Activated CD8-positive, alpha-beta T cell treated with anti-CD3 and anti-CD28 coated beads for 36 hours (primary cell): Measurements from ENCODE around the gene COA1. TPM values are rescaled to one million over a fixed set of nuclear protein-coding genes. Genes with fewer than 3 reads are reported as not detected.

ENCODE experiments used
- ATAC-seq: fragments of 200-7000 bp; cut with Tn5 transposase; one replicate; pipeline ENCODE4 v1.10.0; 2021; ENCODE audit warnings: mild to moderate bottlenecking, moderate library complexity
- CTCF ChIA-PET: fragments of 350-600 bp; sonication (Branson Sonifier 250); formaldehyde crosslinking; loops from one replicate; lab custom pipeline; 2021; ENCODE audit warnings: antibody characterized with exemption; lab: Charles Lee
- POLR2A ChIA-PET: fragments of 350-600 bp; sonication (Branson Sonifier 250); formaldehyde crosslinking; loops from one replicate; lab custom pipeline; 2021; ENCODE audit warnings: antibody characterized with exemption; lab: Charles Lee
- DNase-seq: peaks from one replicate; pipeline ENCODE4 v3.0.0-alpha.2; 2020
- H3K27ac Mint-ChIP-seq: one replicate; pipeline ENCODE4 v1.8.0; 2021; ENCODE audit warnings: mild to moderate bottlenecking, mixed read lengths
- H3K27me3 Mint-ChIP-seq: one replicate; pipeline ENCODE4 v1.8.0; 2021; ENCODE audit warnings: mixed read lengths
- H3K36me3 Mint-ChIP-seq: one replicate; pipeline ENCODE4 v1.8.0; 2021; ENCODE audit warnings: low read depth, mixed read lengths
- H3K4me1 Mint-ChIP-seq: one replicate; pipeline ENCODE4 v1.8.0; 2021; ENCODE audit warnings: low read depth, mixed read lengths
- H3K4me3 Mint-ChIP-seq: one replicate; pipeline ENCODE4 v1.8.0; 2021; ENCODE audit warnings: mild to moderate bottlenecking, moderate library complexity, mixed read lengths
- H3K9me3 Mint-ChIP-seq: one replicate; pipeline ENCODE4 v1.8.0; 2021; ENCODE audit warnings: mixed read lengths
- intact Hi-C: fragments of 100-400 bp; cut with micrococcal nuclease; formaldehyde crosslinking; loops from one replicate; pipeline ENCODE4 v1.10.0; 2022
- total RNA-seq, 2 experiments: library from RNA; stranded (reverse); gene quantifications; one replicate each; pipeline ENCODE4 v1.2.3, GENCODE V29; 2021
- TF ChIP-seq, protein P1 (sequence below): fragments of 200-600 bp; IDR thresholded peaks from one replicate; pipeline ENCODE4 v1.8.0; 2022; ENCODE audit warnings: antibody characterized with exemption, mild to moderate bottlenecking

The COA1 gene
- total RNA-seq, 2 experiments from 2014 or later: 78.8 to 85.6 TPM

- no peak overlapping the region for H3K4me3 Mint-ChIP-seq
- POLR2A ChIA-PET: interaction anchor here (1.2 to 1.9 kb wide), 6 partner anchors 22 to 34 kb away, joined by 3 to 10 read pairs (median 4); partner anchors contain the start of gene STK17A
- no peak for ATAC-seq
- CTCF ChIA-PET: interaction anchor here (1.1 to 12.0 kb wide), 3 partner anchors 16 to 82 kb away, joined by 5 to 123 read pairs (median 50); partner anchors contain the start of gene STK17A
- DNase-seq: no peak
- intact Hi-C loops: no loop called here
- no peak overlapping the region for H3K27ac Mint-ChIP-seq
- H3K4me1 Mint-ChIP-seq: peaks cover 51% of the 10 kb centered on the region
- H3K9me3 Mint-ChIP-seq: no peaks in the 10 kb centered on the region
- H3K36me3 Mint-ChIP-seq: peaks cover 45% of the 10 kb centered on the region
- H3K27me3 Mint-ChIP-seq: no peaks in the 10 kb centered on the region
- TF ChIP-seq, protein P1, sequence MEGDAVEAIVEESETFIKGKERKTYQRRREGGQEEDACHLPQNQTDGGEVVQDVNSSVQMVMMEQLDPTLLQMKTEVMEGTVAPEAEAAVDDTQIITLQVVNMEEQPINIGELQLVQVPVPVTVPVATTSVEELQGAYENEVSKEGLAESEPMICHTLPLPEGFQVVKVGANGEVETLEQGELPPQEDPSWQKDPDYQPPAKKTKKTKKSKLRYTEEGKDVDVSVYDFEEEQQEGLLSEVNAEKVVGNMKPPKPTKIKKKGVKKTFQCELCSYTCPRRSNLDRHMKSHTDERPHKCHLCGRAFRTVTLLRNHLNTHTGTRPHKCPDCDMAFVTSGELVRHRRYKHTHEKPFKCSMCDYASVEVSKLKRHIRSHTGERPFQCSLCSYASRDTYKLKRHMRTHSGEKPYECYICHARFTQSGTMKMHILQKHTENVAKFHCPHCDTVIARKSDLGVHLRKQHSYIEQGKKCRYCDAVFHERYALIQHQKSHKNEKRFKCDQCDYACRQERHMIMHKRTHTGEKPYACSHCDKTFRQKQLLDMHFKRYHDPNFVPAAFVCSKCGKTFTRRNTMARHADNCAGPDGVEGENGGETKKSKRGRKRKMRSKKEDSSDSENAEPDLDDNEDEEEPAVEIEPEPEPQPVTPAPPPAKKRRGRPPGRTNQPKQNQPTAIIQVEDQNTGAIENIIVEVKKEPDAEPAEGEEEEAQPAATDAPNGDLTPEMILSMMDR: no peak
These were observed 112.3 kb downstream of the COA1 start for GRCh38 chr7:43616977-43617376.

DNA sequence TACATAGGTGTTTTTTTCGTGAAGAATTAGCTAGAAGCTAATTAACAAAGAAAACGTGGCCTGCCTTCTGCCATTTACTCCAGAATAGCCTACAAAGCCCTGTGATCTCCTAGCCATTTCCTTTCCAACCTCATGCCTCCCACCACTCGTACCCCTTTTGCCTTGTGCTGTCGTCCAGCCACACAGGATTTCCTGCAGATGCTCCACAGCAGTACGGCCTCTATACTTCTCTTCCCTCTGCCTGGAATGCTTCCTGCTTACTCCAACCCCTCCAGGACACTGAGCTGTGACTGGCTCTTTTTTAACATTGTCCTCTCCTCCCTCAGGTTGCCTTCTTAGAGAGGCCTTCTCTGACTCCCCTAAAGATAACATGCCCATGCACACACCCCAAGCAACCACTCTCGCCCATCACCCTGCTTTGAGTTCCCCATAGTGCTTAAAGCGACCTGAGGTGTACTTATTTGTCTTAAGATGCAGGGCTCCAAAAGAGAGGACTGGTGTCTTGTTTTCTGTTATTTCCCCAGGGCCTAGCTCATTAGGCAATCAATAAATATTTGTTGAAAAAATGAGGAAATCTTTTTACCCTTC, 113.7 kb downstream of the COA1 start:
- CTCF ChIA-PET: interaction anchor here (0.6 to 12.0 kb wide), 3 partner anchors 12 to 84 kb away, joined by 3 to 123 read pairs (median 3); partner anchors contain the start of gene STK17A
- no peaks in the 10 kb centered on the region for H3K9me3 Mint-ChIP-seq
- DNase-seq (no peak), ATAC-seq (no peak)
- H3K4me1 Mint-ChIP-seq: peaks cover 48% of the 10 kb centered on the region
- peak overlapping the region; percentile 81 for H3K27ac Mint-ChIP-seq
- TF ChIP-seq, protein P1: no peak
- peaks cover 45% of the 10 kb centered on the region for H3K36me3 Mint-ChIP-seq
- H3K4me3 Mint-ChIP-seq: no peak overlapping the region
- intact Hi-C loops: no loop called here
- POLR2A ChIA-PET: interaction anchor here (0.8 to 1.9 kb wide), 5 partner anchors 11 to 33 kb away, joined by 3 to 10 read pairs (median 3); partner anchors contain the start of gene STK17A
- no peaks in the 10 kb centered on the region for H3K27me3 Mint-ChIP-seq

DNA sequence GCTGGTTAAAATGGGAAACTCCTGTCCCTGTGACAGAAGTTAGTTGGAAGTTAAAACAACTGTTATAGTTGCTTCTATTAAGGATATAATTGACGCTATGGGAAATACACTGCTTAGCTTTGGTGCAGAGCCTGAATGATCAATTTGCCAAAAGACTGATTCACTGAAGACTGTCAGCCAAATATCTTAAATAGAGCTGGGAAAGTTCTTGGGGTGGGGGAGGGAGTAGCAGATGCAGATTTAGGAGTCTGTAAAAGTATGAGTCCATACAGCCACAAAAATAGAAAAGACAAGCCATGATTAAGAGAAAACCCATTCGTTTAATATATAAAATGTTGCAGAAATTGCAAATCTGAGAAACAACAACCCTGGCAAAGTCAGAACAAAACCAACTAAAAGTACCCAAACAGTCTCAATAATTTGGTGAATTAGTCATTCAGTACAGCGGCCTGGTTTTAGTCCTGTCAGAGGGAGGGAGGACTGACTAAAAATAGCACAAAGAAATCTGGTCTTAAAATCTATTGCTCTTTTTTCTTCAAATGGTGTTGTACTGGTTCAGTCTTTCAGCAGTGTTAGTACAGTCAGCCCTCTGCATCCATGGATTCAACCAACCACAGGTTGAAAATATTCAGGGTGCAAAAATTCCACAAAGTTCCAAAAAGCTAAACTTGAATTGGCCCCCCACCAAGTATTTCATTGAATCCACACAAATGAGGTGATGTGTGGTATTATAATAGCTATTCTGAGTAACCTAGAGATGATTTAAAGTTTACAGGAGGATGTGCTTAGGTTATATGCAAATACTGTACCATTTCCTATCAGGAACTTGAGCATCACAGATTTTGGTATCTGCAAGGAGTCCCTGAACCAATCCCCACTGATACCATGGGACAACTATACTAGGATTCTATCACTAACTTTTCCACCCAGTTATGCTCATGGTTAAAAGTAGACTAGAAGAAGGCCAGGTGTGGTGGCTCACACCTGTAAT, 116.4 kb downstream of the COA1 start:
- ATAC-seq (peak; percentile 79), DNase-seq (peak; percentile 52)
- Mint-ChIP-seq H3K36me3 (peaks cover 64% of the 10 kb centered on the region), H3K27me3 (no peaks in the 10 kb centered on the region), H3K9me3 (no peaks in the 10 kb centered on the region), H3K4me1 (peaks cover 67% of the 10 kb centered on the region), H3K27ac (peak overlapping the region; percentile 96), H3K4me3 (peak overlapping the region; percentile 22)
- TF ChIP-seq, protein P1: no peak
- intact Hi-C loops: loop anchor here (5.0 kb wide), 1 partner anchor 34 kb away; no protein-coding TSS in a partner anchor
- ChIA-PET CTCF (interaction anchor here (1.1 to 12.0 kb wide), 8 partner anchors 10 to 87 kb away, joined by 3 to 123 read pairs (median 4); partner anchors contain the start of gene STK17A), POLR2A (interaction anchor here (0.6 to 1.9 kb wide), 9 partner anchors 9 to 36 kb away, joined by 3 to 13 read pairs (median 4); partner anchors contain the start of gene STK17A)

- POLR2A ChIA-PET: interaction anchor here (0.6 to 1.9 kb wide), 4 partner anchors 8 to 37 kb away, joined by 3 to 13 read pairs (median 4); no protein-coding TSS in a partner anchor
- peak; percentile 40 for ATAC-seq
- H3K27ac Mint-ChIP-seq: peak overlapping the region; percentile 96
- intact Hi-C loops: loop anchor here (5.0 kb wide), 1 partner anchor 35 kb away; no protein-coding TSS in a partner anchor
- peaks cover 67% of the 10 kb centered on the region for H3K4me1 Mint-ChIP-seq
- TF ChIP-seq, protein P1: no peak
- no peaks in the 10 kb centered on the region for H3K9me3 Mint-ChIP-seq
- H3K36me3 Mint-ChIP-seq: peaks cover 64% of the 10 kb centered on the region
- CTCF ChIA-PET: interaction anchor here (0.8 to 2.5 kb wide), 8 partner anchors 9 to 88 kb away, joined by 3 to 11 read pairs (median 3); partner anchors contain the start of gene STK17A
- DNase-seq: peak; percentile 41
- no peaks in the 10 kb centered on the region for H3K27me3 Mint-ChIP-seq
- H3K4me3 Mint-ChIP-seq: no peak overlapping the region
These were observed 117.2 kb downstream of the COA1 start for GRCh38 chr7:43612128-43612527.
